PC-9 (cell line): Measurements from ENCODE around the gene NUBP2. TPM values are rescaled to one million over a fixed set of nuclear protein-coding genes. Genes with fewer than 3 reads are reported as not detected.

Experiments used
- BruUV-seq: library from RNA; stranded (reverse); fragments of 400-500 nt; replicated peaks from 2 replicates; lab custom pipeline; 2021; lab: Mats Ljungman, UMichigan
- CTCF ChIA-PET: fragments of 300-600 bp; sonication (Branson Sonifier 250); formaldehyde crosslinking; loops from one replicate; lab custom pipeline; 2022; ENCODE audit warnings: antibody characterized with exemption; lab: Charles Lee
- POLR2A ChIA-PET: fragments of 300-600 bp; sonication (Branson Sonifier 250); formaldehyde crosslinking; loops from one replicate; lab custom pipeline; 2022; ENCODE audit warnings: antibody characterized with exemption; ENCODE audit not compliant: unreplicated experiment; lab: Charles Lee
- DNase-seq, 2 experiments: peaks; one replicate each; pipeline versions ENCODE4 v3.0.0 to v3.0.0-alpha.2; 2015 to 2022; ENCODE audit warnings: mixed read lengths in 1 of 2
- H2AFZ ChIP-seq: fragments of 200-600 bp; sonication (generic); 2 replicates; pipeline ENCODE4 v1.8.1; 2017; ENCODE audit warnings: antibody characterized with exemption
- H3F3A ChIP-seq: fragments of 200-600 bp; sonication (generic); 2 replicates; pipeline ENCODE4 v1.8.1; 2017; ENCODE audit warnings: antibody characterized with exemption, mild to moderate bottlenecking, low read depth; ENCODE audit not compliant: insufficient read depth
- H3K27ac ChIP-seq: fragments of 200-600 bp; sonication (generic); 2 replicates; pipeline ENCODE4 v1.6.1; 2016; ENCODE audit warnings: mixed run types
- H3K27me3 ChIP-seq: fragments of 200-600 bp; sonication (generic); 2 replicates; pipeline ENCODE4 v1.6.1; 2016; ENCODE audit warnings: low read depth, mixed run types; ENCODE audit not compliant: insufficient read depth
- H3K36me3 ChIP-seq: fragments of 200-600 bp; sonication (generic); 2 replicates; pipeline ENCODE4 v1.6.1; 2016; ENCODE audit warnings: low read depth, mixed run types
- H3K4me1 ChIP-seq: fragments of 200-600 bp; sonication (generic); replicated peaks from 2 replicates; pipeline ENCODE4 v1.6.1; 2016; ENCODE audit warnings: mixed run types; ENCODE audit not compliant: insufficient read depth
- H3K4me2 ChIP-seq: fragments of 200-600 bp; sonication (generic); 2 replicates; pipeline ENCODE4 v1.6.1; 2017; ENCODE audit warnings: mixed run types
- H3K4me3 ChIP-seq: fragments of 200-600 bp; sonication (generic); 2 replicates; pipeline ENCODE4 v1.6.1; 2016; ENCODE audit warnings: mixed run types
- H3K79me2 ChIP-seq: fragments of 200-600 bp; sonication (generic); 2 replicates; pipeline ENCODE4 v1.6.1; 2017; ENCODE audit warnings: low read depth, mixed run types
- H3K9me2 ChIP-seq: fragments of 200-600 bp; sonication (generic); 2 replicates; pipeline ENCODE4 v1.8.1; 2017; ENCODE audit warnings: mild to moderate bottlenecking; ENCODE audit not compliant: insufficient read depth
- H3K9me3 ChIP-seq: fragments of 200-600 bp; sonication (generic); 2 replicates; pipeline ENCODE4 v1.8.1; 2016; ENCODE audit warnings: low read depth; ENCODE audit not compliant: insufficient read depth
- H4K20me1 ChIP-seq: fragments of 200-600 bp; sonication (generic); 2 replicates; pipeline ENCODE4 v1.8.1; 2017; ENCODE audit not compliant: insufficient read depth
- EZH2 ChIP-seq: fragments of 200-600 bp; sonication (generic); IDR thresholded peaks from 2 replicates; pipeline ENCODE4 v1.8.0; 2017; ENCODE audit warnings: antibody characterized with exemption, low read depth
- intact Hi-C: fragments of 100-400 bp; cut with micrococcal nuclease; formaldehyde crosslinking; loops from one replicate; pipeline ENCODE4 v1.10.0; 2022; ENCODE audit not compliant: unreplicated experiment
- total RNA-seq: library from RNA; stranded (reverse); gene quantifications from 2 replicates; pipeline ENCODE4 v1.2.3, GENCODE V29; 2021
- TF ChIP-seq, protein P1 (sequence below): fragments of 200-600 bp; sonication (generic); conservative IDR thresholded peaks from 2 replicates; pipeline ENCODE4 v1.6.1; 2017; ENCODE audit warnings: mixed run types, antibody characterized with exemption, mild to moderate bottlenecking, moderate library complexity

Gene NUBP2
- total RNA-seq, 1 experiment from 2014 or later: 80.0 TPM

DNA sequence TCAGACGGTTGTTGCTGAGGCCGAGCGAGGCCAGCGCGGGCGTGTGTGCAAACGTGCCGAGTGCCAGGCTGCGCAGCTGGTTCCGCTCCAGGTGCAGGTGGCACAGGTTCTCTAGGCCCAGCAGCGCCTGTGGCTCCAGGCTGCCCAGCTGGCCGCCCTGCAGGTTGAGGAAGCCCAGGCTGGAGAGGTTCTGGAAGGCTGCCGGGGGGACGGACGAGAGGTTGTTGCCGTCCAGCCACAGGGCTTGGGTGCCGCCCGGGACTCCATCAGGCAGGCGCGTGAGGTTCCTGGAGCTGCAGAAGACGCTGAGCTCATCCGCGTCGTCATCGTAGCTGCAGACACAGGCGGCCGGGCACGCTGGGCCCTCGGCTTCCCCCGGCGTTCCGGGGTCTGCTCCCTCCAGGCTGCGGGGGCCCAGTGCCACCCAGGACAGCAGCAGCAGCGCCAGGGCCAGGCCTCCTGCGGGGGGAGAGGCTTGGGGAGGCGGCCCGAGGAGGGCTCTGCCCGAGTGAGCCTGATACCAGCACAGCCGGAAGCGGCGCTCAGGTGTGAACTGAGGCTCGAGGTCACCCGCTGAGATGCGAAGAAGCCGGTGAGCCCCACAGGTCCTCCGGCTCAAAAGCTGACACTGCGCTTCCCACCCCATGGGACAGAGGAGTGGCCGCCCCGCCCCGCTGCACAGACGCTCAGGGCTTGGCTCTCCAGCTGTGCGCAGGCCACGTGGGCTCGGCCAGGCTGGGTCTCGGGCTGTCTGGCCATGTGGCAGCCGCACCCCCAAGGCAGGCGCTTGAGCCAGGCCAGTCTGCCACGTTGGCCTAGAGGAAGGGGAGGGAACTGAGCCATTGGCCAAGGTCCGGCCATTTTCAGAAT lies 9.4 kb downstream of the NUBP2 start:
- H3K27ac ChIP-seq: no peak overlapping the region
- H3F3A ChIP-seq: no peaks in the 10 kb centered on the region
- no peaks in the 10 kb centered on the region for H3K36me3 ChIP-seq
- POLR2A ChIA-PET: interaction anchor here (0.7 kb wide), 1 partner anchor 86 kb away, joined by 17 read pairs; no protein-coding TSS in a partner anchor
- H3K27me3 ChIP-seq: no peaks in the 10 kb centered on the region
- no peak overlapping the region for H3K4me3 ChIP-seq
- DNase-seq: no peak
- no TSS peak for BruUV-seq
- no peak overlapping the region for H3K4me2 ChIP-seq
- no peaks in the 10 kb centered on the region for H3K79me2 ChIP-seq
- no peaks in the 10 kb centered on the region for H3K4me1 ChIP-seq
- no peaks in the 10 kb centered on the region for H4K20me1 ChIP-seq
- no peak for TF ChIP-seq EZH2
- TF ChIP-seq, protein P1, sequence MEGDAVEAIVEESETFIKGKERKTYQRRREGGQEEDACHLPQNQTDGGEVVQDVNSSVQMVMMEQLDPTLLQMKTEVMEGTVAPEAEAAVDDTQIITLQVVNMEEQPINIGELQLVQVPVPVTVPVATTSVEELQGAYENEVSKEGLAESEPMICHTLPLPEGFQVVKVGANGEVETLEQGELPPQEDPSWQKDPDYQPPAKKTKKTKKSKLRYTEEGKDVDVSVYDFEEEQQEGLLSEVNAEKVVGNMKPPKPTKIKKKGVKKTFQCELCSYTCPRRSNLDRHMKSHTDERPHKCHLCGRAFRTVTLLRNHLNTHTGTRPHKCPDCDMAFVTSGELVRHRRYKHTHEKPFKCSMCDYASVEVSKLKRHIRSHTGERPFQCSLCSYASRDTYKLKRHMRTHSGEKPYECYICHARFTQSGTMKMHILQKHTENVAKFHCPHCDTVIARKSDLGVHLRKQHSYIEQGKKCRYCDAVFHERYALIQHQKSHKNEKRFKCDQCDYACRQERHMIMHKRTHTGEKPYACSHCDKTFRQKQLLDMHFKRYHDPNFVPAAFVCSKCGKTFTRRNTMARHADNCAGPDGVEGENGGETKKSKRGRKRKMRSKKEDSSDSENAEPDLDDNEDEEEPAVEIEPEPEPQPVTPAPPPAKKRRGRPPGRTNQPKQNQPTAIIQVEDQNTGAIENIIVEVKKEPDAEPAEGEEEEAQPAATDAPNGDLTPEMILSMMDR: no peak
- H2AFZ ChIP-seq: no peak overlapping the region
- CTCF ChIA-PET: no interaction called here
- intact Hi-C loops: no loop called here
- no peaks in the 10 kb centered on the region for H3K9me2 ChIP-seq
- H3K9me3 ChIP-seq: no peaks in the 10 kb centered on the region

DNA sequence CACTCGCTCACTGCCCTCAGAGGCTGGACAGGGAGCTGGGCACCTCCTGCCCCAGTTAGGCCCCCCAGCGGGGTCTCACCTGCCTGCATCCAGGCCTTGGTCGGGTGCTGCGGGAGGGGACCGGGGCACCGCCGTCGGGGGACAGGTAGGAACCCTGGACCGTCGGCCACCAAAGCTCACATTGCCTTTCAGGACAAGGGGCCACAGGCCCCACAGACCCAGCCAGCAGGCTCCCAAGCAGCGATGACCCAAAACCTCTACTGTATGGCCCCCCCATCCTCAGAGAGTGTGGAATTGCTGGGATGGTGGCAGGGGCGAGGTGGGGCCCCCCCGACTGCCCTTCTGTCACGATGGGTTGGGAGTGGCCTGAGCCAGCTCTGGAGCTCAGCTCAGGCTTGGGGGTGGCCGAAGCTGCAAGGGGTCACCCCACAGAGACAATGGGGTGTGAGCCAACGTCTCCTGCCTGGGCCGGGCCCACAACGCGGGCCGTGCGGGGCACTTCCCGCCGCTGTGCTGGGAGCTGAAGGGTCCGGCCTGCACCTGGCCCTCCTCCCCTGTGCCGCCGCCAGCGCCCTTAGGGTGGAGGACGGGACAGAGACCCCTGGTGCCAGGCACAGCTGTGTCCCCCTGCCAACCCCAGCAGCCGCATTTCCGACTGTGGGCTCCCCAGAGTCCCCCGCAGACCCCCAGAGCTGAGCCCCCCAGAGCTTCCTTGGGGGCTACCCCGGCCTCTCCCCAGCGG lies 10.2 kb downstream of the NUBP2 start:
- Histone ChIP-seq H3K4me1 (no peaks in the 10 kb centered on the region), H3K4me3 (no peak overlapping the region), H3K9me3 (peaks cover 5% of the 10 kb centered on the region; the same call in 1 of the 2 replicates), H4K20me1 (no peaks in the 10 kb centered on the region), H3K27ac (no peak overlapping the region), H3K9me2 (no peaks in the 10 kb centered on the region), H3K79me2 (no peaks in the 10 kb centered on the region), H3K27me3 (no peaks in the 10 kb centered on the region), H3K36me3 (no peaks in the 10 kb centered on the region), H3K4me2 (no peak overlapping the region), H3F3A (no peaks in the 10 kb centered on the region), H2AFZ (no peak overlapping the region)
- intact Hi-C loops: no loop called here
- BruUV-seq: no TSS peak
- POLR2A ChIA-PET: no interaction called here
- CTCF ChIA-PET: no interaction called here
- no peak for TF ChIP-seq EZH2
- TF ChIP-seq, protein P1: no peak
- DNase-seq: no peak

DNA sequence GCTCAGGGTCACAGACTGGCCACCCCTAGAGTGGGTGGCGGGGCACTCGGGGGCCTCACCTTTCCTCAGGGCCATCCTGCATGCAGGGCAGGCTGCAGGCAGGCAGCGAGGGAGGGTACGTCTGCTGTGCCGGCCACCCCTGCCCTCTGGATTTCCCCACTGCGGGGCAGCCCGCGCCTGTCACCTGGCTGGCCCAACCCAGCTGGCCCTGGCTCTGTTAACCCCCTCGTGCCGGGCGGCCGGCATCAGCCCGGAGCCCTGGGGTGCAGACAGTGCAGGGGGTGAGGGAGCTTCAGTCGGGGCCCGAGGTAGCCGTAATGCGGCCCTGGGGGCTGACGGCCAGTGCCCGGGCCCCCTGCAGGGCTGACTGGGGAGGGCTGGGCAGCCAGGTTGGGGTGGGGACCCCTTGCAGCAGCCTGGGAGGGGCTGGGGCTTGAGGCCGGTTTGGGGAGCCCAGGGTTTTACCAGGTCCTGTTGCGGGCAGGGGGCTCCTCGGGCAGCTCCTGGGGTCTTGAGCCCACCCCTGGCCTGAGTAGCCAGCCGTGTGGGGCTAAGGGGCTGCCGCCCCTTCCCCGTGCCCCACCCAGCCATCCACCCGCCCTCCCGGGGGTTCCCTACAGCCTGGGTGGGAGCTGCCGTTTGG lies 10.9 kb downstream of the NUBP2 start, which contains the start of gene IGFALS:
Gene IGFALS, minus strand, starts transcription at position 128 of the 643 bp plus-strand sequence. Its CDS starts 53 bp downstream, at position 75.
- Histone ChIP-seq H3K36me3 (no peaks in the 10 kb centered on the region), H3F3A (no peaks in the 10 kb centered on the region), H3K9me3 (peaks cover 5% of the 10 kb centered on the region; the same call in 1 of the 2 replicates), H4K20me1 (no peaks in the 10 kb centered on the region), H3K27me3 (no peaks in the 10 kb centered on the region), H2AFZ (no peak within 1 kb of the TSS), H3K4me2 (no peak within 1 kb of the TSS), H3K27ac (no peak within 1 kb of the TSS), H3K4me3 (no peak within 1 kb of the TSS), H3K79me2 (no peaks in the 10 kb centered on the region), H3K9me2 (no peaks in the 10 kb centered on the region), H3K4me1 (no peaks in the 10 kb centered on the region)
- ChIA-PET POLR2A (no interaction called here), CTCF (no interaction called here)
- intact Hi-C loops: no loop called here
- BruUV-seq: no TSS peak
- DNase-seq: no peak
- no peak for TF ChIP-seq EZH2
- TF ChIP-seq, protein P1: no peak
